HepG2 (cell line): ENCODE data around the gene TXLNA. TPM values are rescaled to one million over a fixed set of nuclear protein-coding genes. Genes with fewer than 3 reads are reported as not detected.

ENCODE experiments used
- FLYWCH1 ChIP-seq: sonication (generic); formaldehyde crosslinking; IDR thresholded peaks from 2 replicates; pipeline ENCODE4 v1.8.1; 2023; ENCODE audit warnings: mild to moderate bottlenecking, missing genetic modification reagents
- HES4 ChIP-seq: sonication (generic); formaldehyde crosslinking; IDR thresholded peaks from 2 replicates; pipeline ENCODE4 v1.9.0; 2021; ENCODE audit warnings: mild to moderate bottlenecking, missing genetic modification reagents, borderline replicate concordance
- NFKB2 ChIP-seq: sonication (generic); formaldehyde crosslinking; IDR thresholded peaks from 2 replicates; pipeline ENCODE4 v1.4.0; 2020; ENCODE audit warnings: missing genetic modification reagents, borderline replicate concordance
- PAWR ChIP-seq: sonication (generic); formaldehyde crosslinking; IDR thresholded peaks from 2 replicates; pipeline ENCODE4 v1.4.0; 2020; ENCODE audit warnings: missing genetic modification reagents, mild to moderate bottlenecking, borderline replicate concordance
- SALL1 ChIP-seq: sonication (generic); formaldehyde crosslinking; IDR thresholded peaks from 2 replicates; pipeline ENCODE4 v1.8.0; 2022; ENCODE audit warnings: mild to moderate bottlenecking, missing genetic modification reagents
- ZBTB44 ChIP-seq: sonication (generic); formaldehyde crosslinking; IDR thresholded peaks from 2 replicates; pipeline ENCODE4 v1.4.0; 2020; ENCODE audit warnings: missing genetic modification reagents
- ZNF883 ChIP-seq: sonication (generic); formaldehyde crosslinking; IDR thresholded peaks from 2 replicates; pipeline ENCODE4 v1.5.1; 2020; ENCODE audit warnings: mild to moderate bottlenecking, missing genetic modification reagents; ENCODE audit errors: not compliant biosample characterization
- polyA plus RNA-seq, 8 experiments: library from polyadenylated mRNA; depleted of rRNA in 3 of 8; stranded (reverse) in 7 of 8; unstranded in 1 of 8; fragments of >200 nt; fragmentation: Illumina TruSeq in 4 of 8; extraction: Trizol in 4 of 8; gene quantifications; 2 replicates each; pipeline versions ENCODE4 v1.2.1 to v1.2.3, GENCODE V29; 2011 to 2016; ENCODE audit warnings: low read depth in 4 of 8, missing spikeins in 1 of 8, mixed read lengths in 1 of 8; ENCODE audit not compliant: insufficient read depth in 1 of 8
- total RNA-seq, 5 experiments: library from RNA; depleted of rRNA; stranded (reverse); fragments of >200 nt; fragmentation: Illumina TruSeq; extraction: Trizol; gene quantifications; 2 replicates each; pipeline ENCODE4 v1.2.3, GENCODE V29; 2016; ENCODE audit warnings: low read depth in 1 of 5
- TF ChIP-seq, protein P1 (sequence below): fragments of 450-650 bp; IDR thresholded peaks from 2 replicates; pipeline ENCODE4 v1.6.1; 2017; ENCODE audit warnings: mild to moderate bottlenecking
- TF ChIP-seq, protein P2 (sequence below), 2 experiments: sonication (generic) in 1 of 2; formaldehyde crosslinking in 1 of 2; IDR thresholded peaks; 2 replicates each; pipeline versions ENCODE4 v1.4.0 to v1.6.1; 2016 to 2020; ENCODE audit warnings: borderline replicate concordance in 1 of 2, low read depth in 1 of 2, mild to moderate bottlenecking in 1 of 2, missing genetic modification reagents in 1 of 2
- TF ChIP-seq, protein P3 (sequence below): IDR thresholded peaks from 2 replicates; pipeline ENCODE4 v1.6.1; 2016; ENCODE audit warnings: low read depth, control low read depth
- TF ChIP-seq, protein P4 (sequence below): sonication (generic); formaldehyde crosslinking; conservative IDR thresholded peaks from 2 replicates; pipeline ENCODE4 v1.8.1; 2023; ENCODE audit warnings: missing genetic modification reagents

TXLNA gene
- total and polyA plus RNA-seq, 2 of the 13 experiments (the other 11 are each of a cell fraction or from before 2014, with no cell fraction given): 29.6 to 67.8 TPM

GRCh38 chr1:32241001-32241763, 61.7 kb downstream of the TXLNA start (continued):
- TF ChIP-seq, protein P1, sequence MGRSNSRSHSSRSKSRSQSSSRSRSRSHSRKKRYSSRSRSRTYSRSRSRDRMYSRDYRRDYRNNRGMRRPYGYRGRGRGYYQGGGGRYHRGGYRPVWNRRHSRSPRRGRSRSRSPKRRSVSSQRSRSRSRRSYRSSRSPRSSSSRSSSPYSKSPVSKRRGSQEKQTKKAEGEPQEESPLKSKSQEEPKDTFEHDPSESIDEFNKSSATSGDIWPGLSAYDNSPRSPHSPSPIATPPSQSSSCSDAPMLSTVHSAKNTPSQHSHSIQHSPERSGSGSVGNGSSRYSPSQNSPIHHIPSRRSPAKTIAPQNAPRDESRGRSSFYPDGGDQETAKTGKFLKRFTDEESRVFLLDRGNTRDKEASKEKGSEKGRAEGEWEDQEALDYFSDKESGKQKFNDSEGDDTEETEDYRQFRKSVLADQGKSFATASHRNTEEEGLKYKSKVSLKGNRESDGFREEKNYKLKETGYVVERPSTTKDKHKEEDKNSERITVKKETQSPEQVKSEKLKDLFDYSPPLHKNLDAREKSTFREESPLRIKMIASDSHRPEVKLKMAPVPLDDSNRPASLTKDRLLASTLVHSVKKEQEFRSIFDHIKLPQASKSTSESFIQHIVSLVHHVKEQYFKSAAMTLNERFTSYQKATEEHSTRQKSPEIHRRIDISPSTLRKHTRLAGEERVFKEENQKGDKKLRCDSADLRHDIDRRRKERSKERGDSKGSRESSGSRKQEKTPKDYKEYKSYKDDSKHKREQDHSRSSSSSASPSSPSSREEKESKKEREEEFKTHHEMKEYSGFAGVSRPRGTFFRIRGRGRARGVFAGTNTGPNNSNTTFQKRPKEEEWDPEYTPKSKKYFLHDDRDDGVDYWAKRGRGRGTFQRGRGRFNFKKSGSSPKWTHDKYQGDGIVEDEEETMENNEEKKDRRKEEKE: no peak
- TF ChIP-seq ZNF883 (CRISPR knock-in tag) (no peak), ZBTB44 (CRISPR knock-in tag) (no peak), HES4 (CRISPR knock-in tag) (no peak), PAWR (CRISPR knock-in tag) (no peak), NFKB2 (CRISPR knock-in tag) (no peak), SALL1 (CRISPR knock-in tag) (peak; percentile 61; the same call in 1 of the 2 replicates), FLYWCH1 (CRISPR knock-in tag) (0 out of 2 replicates have a peak, but pooled peaks have one; percentile 76)
- TF ChIP-seq, protein P2, sequence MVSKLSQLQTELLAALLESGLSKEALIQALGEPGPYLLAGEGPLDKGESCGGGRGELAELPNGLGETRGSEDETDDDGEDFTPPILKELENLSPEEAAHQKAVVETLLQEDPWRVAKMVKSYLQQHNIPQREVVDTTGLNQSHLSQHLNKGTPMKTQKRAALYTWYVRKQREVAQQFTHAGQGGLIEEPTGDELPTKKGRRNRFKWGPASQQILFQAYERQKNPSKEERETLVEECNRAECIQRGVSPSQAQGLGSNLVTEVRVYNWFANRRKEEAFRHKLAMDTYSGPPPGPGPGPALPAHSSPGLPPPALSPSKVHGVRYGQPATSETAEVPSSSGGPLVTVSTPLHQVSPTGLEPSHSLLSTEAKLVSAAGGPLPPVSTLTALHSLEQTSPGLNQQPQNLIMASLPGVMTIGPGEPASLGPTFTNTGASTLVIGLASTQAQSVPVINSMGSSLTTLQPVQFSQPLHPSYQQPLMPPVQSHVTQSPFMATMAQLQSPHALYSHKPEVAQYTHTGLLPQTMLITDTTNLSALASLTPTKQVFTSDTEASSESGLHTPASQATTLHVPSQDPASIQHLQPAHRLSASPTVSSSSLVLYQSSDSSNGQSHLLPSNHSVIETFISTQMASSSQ (IDR thresholded peaks at IDR 0.05; ENCODE audit: low read depth): no peak
- TF ChIP-seq, protein P2 (CRISPR knock-in tag; IDR thresholded peaks at IDR 0.05; ENCODE audit: borderline replicate concordance): peak; percentile 36; the same call in 1 of the 2 replicates
- TF ChIP-seq, protein P3, sequence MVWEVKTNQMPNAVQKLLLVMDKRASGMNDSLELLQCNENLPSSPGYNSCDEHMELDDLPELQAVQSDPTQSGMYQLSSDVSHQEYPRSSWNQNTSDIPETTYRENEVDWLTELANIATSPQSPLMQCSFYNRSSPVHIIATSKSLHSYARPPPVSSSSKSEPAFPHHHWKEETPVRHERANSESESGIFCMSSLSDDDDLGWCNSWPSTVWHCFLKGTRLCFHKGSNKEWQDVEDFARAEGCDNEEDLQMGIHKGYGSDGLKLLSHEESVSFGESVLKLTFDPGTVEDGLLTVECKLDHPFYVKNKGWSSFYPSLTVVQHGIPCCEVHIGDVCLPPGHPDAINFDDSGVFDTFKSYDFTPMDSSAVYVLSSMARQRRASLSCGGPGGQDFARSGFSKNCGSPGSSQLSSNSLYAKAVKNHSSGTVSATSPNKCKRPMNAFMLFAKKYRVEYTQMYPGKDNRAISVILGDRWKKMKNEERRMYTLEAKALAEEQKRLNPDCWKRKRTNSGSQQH: no peak
- TF ChIP-seq, protein P4, sequence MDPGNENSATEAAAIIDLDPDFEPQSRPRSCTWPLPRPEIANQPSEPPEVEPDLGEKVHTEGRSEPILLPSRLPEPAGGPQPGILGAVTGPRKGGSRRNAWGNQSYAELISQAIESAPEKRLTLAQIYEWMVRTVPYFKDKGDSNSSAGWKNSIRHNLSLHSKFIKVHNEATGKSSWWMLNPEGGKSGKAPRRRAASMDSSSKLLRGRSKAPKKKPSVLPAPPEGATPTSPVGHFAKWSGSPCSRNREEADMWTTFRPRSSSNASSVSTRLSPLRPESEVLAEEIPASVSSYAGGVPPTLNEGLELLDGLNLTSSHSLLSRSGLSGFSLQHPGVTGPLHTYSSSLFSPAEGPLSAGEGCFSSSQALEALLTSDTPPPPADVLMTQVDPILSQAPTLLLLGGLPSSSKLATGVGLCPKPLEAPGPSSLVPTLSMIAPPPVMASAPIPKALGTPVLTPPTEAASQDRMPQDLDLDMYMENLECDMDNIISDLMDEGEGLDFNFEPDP: no peak
